ENCODE data around the gene ZNF362.
A peak's percentile ranks its signal among the peaks of the same experiment; 100 is the strongest.

ZNF362 gene

GRCh38 chr1:33348676-33349080 is 92.4 kb downstream of the ZNF362 start:
- peak in 1 of 2 experiments; percentile 31 for DNase-seq

- peak; percentile 5 to 69 for DNase-seq
Observed at GRCh38 chr1:33349081-33349759, 92.9 kb downstream of the ZNF362 start.

DNA sequence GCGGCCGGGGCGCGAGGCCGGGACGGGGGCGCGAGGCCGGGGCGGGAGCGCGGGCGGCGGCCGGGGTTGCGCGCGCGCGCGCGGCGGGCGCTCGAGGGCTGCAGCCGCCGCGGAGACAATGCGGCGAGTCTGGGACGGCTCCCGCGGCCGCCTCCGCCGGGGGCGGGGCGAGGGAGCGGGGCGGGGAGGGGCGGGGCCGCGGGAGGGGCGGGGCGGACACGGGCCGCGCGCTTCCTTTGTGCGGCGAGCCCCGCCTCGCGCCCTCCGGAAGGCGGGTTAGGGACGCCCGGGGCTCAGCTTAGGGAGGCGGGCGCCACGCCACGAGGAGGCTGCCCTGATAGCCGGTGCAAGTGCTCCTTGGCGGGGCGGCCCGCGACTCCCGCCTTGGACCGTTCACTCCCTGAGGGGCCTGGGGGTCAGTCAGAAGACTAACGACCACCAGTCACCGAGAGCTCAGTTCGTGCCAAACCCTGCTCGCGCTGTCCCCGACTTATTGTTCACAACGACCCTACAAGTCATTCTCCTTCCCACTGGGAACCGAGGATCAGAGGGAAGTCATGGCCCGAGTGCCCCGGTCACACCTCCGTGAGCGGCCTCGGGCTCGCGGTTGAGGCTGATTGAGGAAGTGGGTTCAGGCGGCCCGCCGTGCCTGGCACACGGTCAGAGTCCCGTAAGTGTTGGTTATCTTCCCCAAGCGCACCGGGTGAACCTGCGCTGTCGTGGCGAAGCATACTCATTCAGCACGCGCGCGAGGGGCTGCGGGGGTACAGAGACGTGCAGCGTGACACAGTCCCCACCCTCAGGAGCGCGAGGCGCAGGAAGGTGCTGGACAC is 93.7 kb downstream of the ZNF362 start:
- peak; percentile 60 to 92 for DNase-seq

Measured in NCI-H526 (cell line).